T follicular helper cell (primary cell): Measurements from ENCODE around the gene DCTN2.
"Not testable (repeated sequence)": the region's sequence is repeated elsewhere in the genome, so short reads cannot be mapped to it uniquely, and the experiment has no call there.

Experiments
- DNase-seq: peaks from one replicate; pipeline ENCODE4 v3.0.0-alpha.2; 2020; ENCODE audit warnings: low read depth

The DCTN2 gene

GRCh38 chr12:57577981-57578758 is 31.2 kb upstream of the DCTN2 start:
- DNase-seq, result no peak

- DNase-seq, result no peak
Observed at GRCh38 chr12:57576613-57577160, 29.7 kb upstream of the DCTN2 start.

GRCh38 chr12:57575771-57576612 is 29.0 kb upstream of the DCTN2 start:
- DNase-seq, result no peak

GRCh38 chr12:57574795-57575194 is 27.8 kb upstream of the DCTN2 start:
- DNase-seq, result no peak

GRCh38 chr12:57571926-57572762 is 25.2 kb upstream of the DCTN2 start:
- DNase-seq, result no peak

GRCh38 chr12:57570438-57570837 is 23.4 kb upstream of the DCTN2 start:
- not testable (repeated sequence) for DNase-seq

GRCh38 chr12:57569858-57570257 is 22.9 kb upstream of the DCTN2 start:
- no peak for DNase-seq

- DNase-seq, result no peak
Observed at GRCh38 chr12:57568838-57569237, 21.8 kb upstream of the DCTN2 start.

- no peak for DNase-seq
Observed at GRCh38 chr12:57564178-57564740, 17.3 kb upstream of the DCTN2 start.

GRCh38 chr12:57563358-57563757 is 16.4 kb upstream of the DCTN2 start:
- no peak for DNase-seq

- DNase-seq, result not testable (repeated sequence)
Observed at GRCh38 chr12:57561117-57561516, 14.1 kb upstream of the DCTN2 start.

- no peak for DNase-seq
Observed at GRCh38 chr12:57560516-57560915, 13.5 kb upstream of the DCTN2 start.

GRCh38 chr12:57558864-57559263 is 11.9 kb upstream of the DCTN2 start:
- no peak for DNase-seq

- no peak for DNase-seq
Observed at GRCh38 chr12:57554897-57555296, 7.9 kb upstream of the DCTN2 start.

- no peak for DNase-seq
Observed at GRCh38 chr12:57554453-57554852, 7.5 kb upstream of the DCTN2 start.

- DNase-seq, result no peak
Observed at GRCh38 chr12:57553343-57554202, 6.6 kb upstream of the DCTN2 start.

- no peak for DNase-seq
Observed at GRCh38 chr12:57552835-57553313, 5.9 kb upstream of the DCTN2 start.

GRCh38 chr12:57552306-57552651 is 5.3 kb upstream of the DCTN2 start:
- no peak for DNase-seq

- DNase-seq, result no peak
Observed at GRCh38 chr12:57551637-57552305, 4.8 kb upstream of the DCTN2 start.
